Activated naive CD8-positive, alpha-beta T cell (primary cell): ENCODE data around the gene RAD51B.
"Not testable (repeated sequence)": the region's sequence is repeated elsewhere in the genome, so short reads cannot be mapped to it uniquely, and the experiment has no call there.

ENCODE experiments used
- H3K27ac Mint-ChIP-seq: one replicate; pipeline ENCODE4 v1.8.0; 2021; ENCODE audit warnings: mixed read lengths
- H3K27me3 Mint-ChIP-seq: one replicate; pipeline ENCODE4 v1.8.0; 2021; ENCODE audit warnings: mixed read lengths
- H3K36me3 Mint-ChIP-seq: one replicate; pipeline ENCODE4 v1.8.0; 2021; ENCODE audit warnings: mixed read lengths
- H3K4me1 Mint-ChIP-seq: one replicate; pipeline ENCODE4 v1.8.0; 2021; ENCODE audit warnings: low read depth, mixed read lengths
- H3K4me3 Mint-ChIP-seq: one replicate; pipeline ENCODE4 v1.8.0; 2021; ENCODE audit warnings: mild to moderate bottlenecking, mixed read lengths
- H3K9me3 Mint-ChIP-seq: one replicate; pipeline ENCODE4 v1.8.0; 2021; ENCODE audit warnings: low read depth, mixed read lengths

RAD51B gene

DNA sequence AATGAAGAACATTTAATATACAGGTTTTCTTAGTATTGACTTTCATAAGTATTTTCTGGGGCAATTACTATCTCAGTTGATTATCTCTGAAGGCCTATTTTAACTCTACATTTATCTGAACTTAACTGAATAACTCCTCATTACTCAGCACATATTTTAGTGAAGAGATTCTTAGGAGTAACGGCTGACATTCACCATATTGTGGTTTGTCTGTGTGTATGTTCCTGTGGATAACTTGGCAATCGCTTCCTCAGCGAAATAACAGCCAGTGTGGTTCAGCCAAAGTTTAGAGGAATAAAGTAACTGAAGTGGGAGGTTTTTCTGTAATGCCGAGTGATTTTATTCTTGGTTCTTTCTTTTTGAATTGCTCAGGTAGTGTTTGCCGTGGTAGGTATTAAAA is 168.0 kb downstream of the RAD51B start:
- Mint-ChIP-seq H3K27ac (no peak overlapping the region), H3K27me3 (no peaks in the 10 kb centered on the region), H3K4me3 (no peak overlapping the region), H3K9me3 (no peaks in the 10 kb centered on the region), H3K4me1 (no peaks in the 10 kb centered on the region), H3K36me3 (peaks cover 3% of the 10 kb centered on the region)

DNA sequence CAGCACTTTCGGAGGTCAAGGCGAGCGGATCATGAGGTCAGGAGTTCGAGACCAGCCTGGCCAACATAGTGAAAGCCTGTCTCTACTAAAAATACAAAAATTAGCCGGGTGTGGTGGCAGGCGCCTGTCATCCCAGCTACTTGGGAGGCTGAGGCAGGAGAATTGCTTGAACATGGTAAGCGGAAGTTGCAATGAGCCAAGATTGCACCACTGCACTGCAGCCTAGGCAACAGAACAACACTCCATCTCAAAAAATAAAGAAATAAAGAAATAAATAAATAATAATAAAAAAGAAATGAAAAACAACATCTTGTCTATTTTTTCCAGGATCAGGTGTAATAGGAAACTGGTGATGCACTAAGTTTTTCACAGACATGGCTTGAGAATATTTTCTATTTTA is 168.6 kb downstream of the RAD51B start:
- H3K9me3 Mint-ChIP-seq, H3K4me3 Mint-ChIP-seq, H3K27ac Mint-ChIP-seq, H3K27me3 Mint-ChIP-seq, H3K36me3 Mint-ChIP-seq, H3K4me1 Mint-ChIP-seq: not testable (repeated sequence)

GRCh38 chr14:67990576-67990975 is 171.0 kb downstream of the RAD51B start:
- no peaks in the 10 kb centered on the region for H3K27me3 Mint-ChIP-seq
- H3K9me3 Mint-ChIP-seq = no peaks in the 10 kb centered on the region
- H3K4me1 Mint-ChIP-seq = no peaks in the 10 kb centered on the region
- peaks cover 7% of the 10 kb centered on the region for H3K36me3 Mint-ChIP-seq
- H3K4me3 Mint-ChIP-seq = no peak overlapping the region
- no peak overlapping the region for H3K27ac Mint-ChIP-seq

DNA sequence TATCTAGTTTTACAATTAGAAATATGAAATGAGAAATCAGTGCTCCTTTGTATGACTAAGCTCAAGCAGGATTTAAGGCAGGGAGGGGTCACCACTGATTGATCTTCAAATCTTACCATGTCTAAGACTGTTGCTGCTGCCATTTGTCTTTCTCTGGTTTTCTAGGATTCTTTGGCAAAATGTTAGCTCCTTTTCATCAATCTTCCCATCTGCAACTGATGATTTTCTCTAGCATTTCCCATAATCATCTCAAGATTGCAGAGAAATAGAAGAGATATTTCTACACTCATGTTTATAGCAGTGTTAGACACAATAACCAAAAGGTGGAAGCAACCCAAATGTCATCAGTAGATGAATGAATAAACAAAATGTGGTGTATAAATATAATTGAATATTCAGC is 175.0 kb downstream of the RAD51B start:
- H3K4me1 Mint-ChIP-seq = no peaks in the 10 kb centered on the region

GRCh38 chr14:67996235-67996634 is 176.7 kb downstream of the RAD51B start:
- no peaks in the 10 kb centered on the region for H3K9me3 Mint-ChIP-seq
- H3K36me3 Mint-ChIP-seq = peaks cover 4% of the 10 kb centered on the region
- no peaks in the 10 kb centered on the region for H3K27me3 Mint-ChIP-seq
- no peaks in the 10 kb centered on the region for H3K4me1 Mint-ChIP-seq
- no peak overlapping the region for H3K27ac Mint-ChIP-seq
- H3K4me3 Mint-ChIP-seq = no peak overlapping the region

More for the DNA sequence above, 175.0 kb downstream of the RAD51B start:
- H3K36me3 Mint-ChIP-seq = peaks cover 4% of the 10 kb centered on the region
- H3K27me3 Mint-ChIP-seq = no peaks in the 10 kb centered on the region
- no peak overlapping the region for H3K27ac Mint-ChIP-seq
- H3K9me3 Mint-ChIP-seq = no peaks in the 10 kb centered on the region
- no peak overlapping the region for H3K4me3 Mint-ChIP-seq

GRCh38 chr14:67998834-67999233 is 179.3 kb downstream of the RAD51B start:
- H3K27ac Mint-ChIP-seq = no peak overlapping the region
- no peaks in the 10 kb centered on the region for H3K27me3 Mint-ChIP-seq
- no peaks in the 10 kb centered on the region for H3K4me1 Mint-ChIP-seq
- H3K36me3 Mint-ChIP-seq = peaks cover 12% of the 10 kb centered on the region
- peaks cover 6% of the 10 kb centered on the region for H3K9me3 Mint-ChIP-seq
- no peak overlapping the region for H3K4me3 Mint-ChIP-seq

DNA sequence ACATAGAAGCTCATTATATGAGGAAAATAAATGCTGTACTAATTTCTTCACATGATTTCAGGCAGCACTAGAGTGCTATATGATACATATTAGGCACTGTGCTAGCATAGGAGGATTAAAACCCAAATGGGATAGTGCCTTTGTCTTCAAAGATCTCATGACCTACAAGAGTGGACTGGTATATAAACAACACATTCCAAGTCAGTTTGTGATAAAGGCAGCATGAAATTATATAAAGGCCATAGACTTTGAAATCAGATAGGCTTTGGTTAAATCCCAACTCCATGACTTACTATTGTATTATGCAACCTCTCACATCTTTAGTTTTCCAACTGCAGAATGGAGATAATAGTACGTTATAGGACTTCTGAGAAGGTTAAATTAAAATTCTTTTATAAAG is 179.7 kb downstream of the RAD51B start:
- Mint-ChIP-seq H3K4me3 (no peak overlapping the region), H3K36me3 (peaks cover 12% of the 10 kb centered on the region), H3K27ac (no peak overlapping the region), H3K27me3 (no peaks in the 10 kb centered on the region), H3K4me1 (no peaks in the 10 kb centered on the region), H3K9me3 (peaks cover 6% of the 10 kb centered on the region)

DNA sequence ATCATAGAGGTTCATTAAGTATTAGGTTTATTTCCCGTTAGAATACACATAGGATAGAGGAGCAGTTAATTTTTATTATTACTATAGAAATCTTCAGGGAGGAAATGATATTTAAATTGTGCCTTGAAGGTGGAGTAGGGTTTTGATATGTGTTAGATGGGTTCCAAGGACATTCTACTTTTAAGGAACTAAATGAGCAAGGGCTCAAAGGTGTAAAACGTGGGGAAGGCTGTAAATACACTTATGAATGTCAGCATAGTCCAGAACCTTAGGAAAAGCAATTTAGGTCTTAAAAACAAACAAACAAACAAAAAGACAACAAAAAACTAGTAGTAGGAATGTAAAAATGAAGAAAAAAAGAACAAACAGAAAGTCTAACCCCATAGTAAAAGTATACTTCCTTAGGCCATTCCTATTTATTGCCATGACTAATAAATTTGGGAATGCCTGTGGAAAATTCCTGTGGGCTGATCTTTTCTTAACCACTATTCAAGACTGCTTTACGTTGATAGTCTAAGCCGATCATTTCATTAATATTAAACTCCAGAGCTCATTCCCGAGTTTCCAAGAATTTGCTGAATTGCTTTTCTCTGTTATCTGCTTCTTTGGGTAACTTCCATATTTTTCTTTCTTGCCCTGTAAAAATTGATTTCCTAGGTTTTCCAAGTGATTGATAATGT is 180.3 kb downstream of the RAD51B start:
- Mint-ChIP-seq H3K36me3 (peaks cover 12% of the 10 kb centered on the region), H3K4me3 (no peak overlapping the region), H3K27ac (no peak overlapping the region), H3K27me3 (no peaks in the 10 kb centered on the region), H3K4me1 (no peaks in the 10 kb centered on the region), H3K9me3 (peaks cover 6% of the 10 kb centered on the region)

GRCh38 chr14:68000511-68000910 is 180.9 kb downstream of the RAD51B start:
- H3K27me3 Mint-ChIP-seq = no peaks in the 10 kb centered on the region
- peaks cover 6% of the 10 kb centered on the region for H3K9me3 Mint-ChIP-seq
- H3K4me3 Mint-ChIP-seq = no peak overlapping the region
- H3K36me3 Mint-ChIP-seq = peaks cover 12% of the 10 kb centered on the region
- no peak overlapping the region for H3K27ac Mint-ChIP-seq
- H3K4me1 Mint-ChIP-seq = no peaks in the 10 kb centered on the region

DNA sequence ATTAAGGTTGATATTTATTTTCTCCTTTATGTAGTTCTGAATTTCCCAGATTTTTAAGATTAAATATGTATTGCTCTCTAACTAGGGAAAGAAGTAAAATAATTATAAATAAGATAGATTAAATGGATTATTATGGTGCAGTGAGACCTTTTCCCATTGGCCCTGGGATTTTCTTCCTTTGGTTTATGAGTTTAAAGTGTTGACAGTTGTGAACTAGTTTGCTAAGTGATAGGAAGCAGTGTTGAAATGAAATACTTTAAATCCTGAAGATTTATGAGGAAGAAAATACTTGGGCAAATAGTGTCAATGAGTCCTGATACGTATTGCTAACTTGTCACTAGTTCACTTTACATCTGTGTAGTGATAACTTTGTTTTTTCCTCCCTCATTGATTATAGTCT is 188.9 kb downstream of the RAD51B start:
- no peak overlapping the region for H3K27ac Mint-ChIP-seq
- H3K27me3 Mint-ChIP-seq = no peaks in the 10 kb centered on the region
- H3K36me3 Mint-ChIP-seq = peaks cover 5% of the 10 kb centered on the region
- no peaks in the 10 kb centered on the region for H3K4me1 Mint-ChIP-seq
- no peak overlapping the region for H3K4me3 Mint-ChIP-seq
- H3K9me3 Mint-ChIP-seq = no peaks in the 10 kb centered on the region

GRCh38 chr14:68011406-68012028 is 191.9 kb downstream of the RAD51B start:
- Mint-ChIP-seq H3K9me3 (no peaks in the 10 kb centered on the region), H3K27ac (no peak overlapping the region), H3K36me3 (peaks cover 10% of the 10 kb centered on the region), H3K4me1 (no peaks in the 10 kb centered on the region), H3K27me3 (no peaks in the 10 kb centered on the region), H3K4me3 (no peak overlapping the region)

GRCh38 chr14:68012871-68013270 is 193.3 kb downstream of the RAD51B start:
- Mint-ChIP-seq H3K4me1 (no peaks in the 10 kb centered on the region), H3K4me3 (no peak overlapping the region), H3K9me3 (no peaks in the 10 kb centered on the region), H3K36me3 (peaks cover 10% of the 10 kb centered on the region), H3K27ac (no peak overlapping the region), H3K27me3 (no peaks in the 10 kb centered on the region)

GRCh38 chr14:68013326-68013725 is 193.7 kb downstream of the RAD51B start:
- H3K27ac Mint-ChIP-seq = no peak overlapping the region
- no peaks in the 10 kb centered on the region for H3K4me1 Mint-ChIP-seq
- no peaks in the 10 kb centered on the region for H3K27me3 Mint-ChIP-seq
- no peak overlapping the region for H3K4me3 Mint-ChIP-seq
- no peaks in the 10 kb centered on the region for H3K9me3 Mint-ChIP-seq
- peaks cover 10% of the 10 kb centered on the region for H3K36me3 Mint-ChIP-seq

DNA sequence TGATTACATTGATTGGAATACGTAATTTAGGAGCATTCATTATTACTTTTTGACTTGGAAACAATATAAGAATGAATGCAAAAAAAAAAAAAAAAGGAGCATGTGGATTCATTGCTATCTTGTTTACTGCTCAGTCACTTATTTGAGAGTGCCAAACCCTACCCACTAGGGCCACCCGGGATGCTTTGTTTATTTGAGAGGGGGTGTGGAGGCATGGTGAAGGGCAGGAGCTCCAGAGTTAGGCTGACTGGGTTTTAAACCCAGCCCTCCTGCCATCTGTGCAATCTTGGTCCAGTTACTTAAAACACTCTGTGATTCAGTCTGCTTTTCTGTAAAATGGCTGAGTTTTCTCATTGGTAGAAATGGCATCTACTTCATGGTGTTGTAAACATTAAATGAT is 195.2 kb downstream of the RAD51B start:
- no peaks in the 10 kb centered on the region for H3K27me3 Mint-ChIP-seq
- no peaks in the 10 kb centered on the region for H3K9me3 Mint-ChIP-seq
- H3K36me3 Mint-ChIP-seq = peaks cover 10% of the 10 kb centered on the region
- no peaks in the 10 kb centered on the region for H3K4me1 Mint-ChIP-seq
- no peak overlapping the region for H3K4me3 Mint-ChIP-seq
- no peak overlapping the region for H3K27ac Mint-ChIP-seq

DNA sequence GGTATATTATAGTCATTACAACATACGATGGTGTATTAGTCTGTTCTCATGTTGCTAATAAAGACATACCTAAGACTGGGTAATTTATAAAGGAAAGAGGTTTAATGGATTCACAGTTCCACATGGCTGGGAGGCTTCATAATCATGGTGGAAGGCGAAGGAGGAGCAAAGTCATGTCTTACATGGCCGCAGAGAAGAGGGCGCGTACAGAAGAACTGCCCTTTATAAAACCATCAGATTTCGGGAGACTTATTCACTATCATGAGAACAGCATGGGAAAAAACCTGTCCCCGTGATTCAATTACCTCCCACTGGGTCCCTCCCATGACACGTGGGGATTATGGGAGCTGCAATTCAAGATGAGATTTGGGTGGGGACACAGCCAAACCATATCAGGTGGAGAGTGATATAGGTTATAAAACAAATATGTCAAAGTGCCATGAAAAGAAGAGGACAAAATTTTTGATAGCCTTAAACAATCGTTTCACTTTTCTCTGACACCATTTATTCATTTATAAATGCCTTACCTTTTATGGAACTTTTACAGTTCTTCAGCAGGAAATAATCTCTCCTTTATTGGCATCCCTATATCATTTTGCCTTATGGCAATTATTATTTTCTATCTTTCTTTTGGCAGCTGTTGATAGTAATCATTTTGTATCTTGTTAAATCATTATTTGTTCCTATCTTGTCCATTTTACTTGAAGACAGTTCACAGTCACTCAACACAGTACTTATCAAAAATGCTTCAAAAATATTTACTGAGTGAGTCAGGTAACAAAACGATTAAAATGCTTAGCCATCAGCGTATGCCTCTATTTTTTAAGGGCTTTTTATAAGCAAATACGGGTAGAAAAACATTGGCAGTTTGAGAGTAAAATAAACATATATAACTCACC is 196.0 kb downstream of the RAD51B start:
- Mint-ChIP-seq H3K4me3 (no peak overlapping the region), H3K27ac (no peak overlapping the region), H3K27me3 (no peaks in the 10 kb centered on the region), H3K36me3 (peaks cover 10% of the 10 kb centered on the region), H3K9me3 (no peaks in the 10 kb centered on the region), H3K4me1 (no peaks in the 10 kb centered on the region)
